ENCODE measurements around the gene WNT7A.

Gene WNT7A

DNA sequence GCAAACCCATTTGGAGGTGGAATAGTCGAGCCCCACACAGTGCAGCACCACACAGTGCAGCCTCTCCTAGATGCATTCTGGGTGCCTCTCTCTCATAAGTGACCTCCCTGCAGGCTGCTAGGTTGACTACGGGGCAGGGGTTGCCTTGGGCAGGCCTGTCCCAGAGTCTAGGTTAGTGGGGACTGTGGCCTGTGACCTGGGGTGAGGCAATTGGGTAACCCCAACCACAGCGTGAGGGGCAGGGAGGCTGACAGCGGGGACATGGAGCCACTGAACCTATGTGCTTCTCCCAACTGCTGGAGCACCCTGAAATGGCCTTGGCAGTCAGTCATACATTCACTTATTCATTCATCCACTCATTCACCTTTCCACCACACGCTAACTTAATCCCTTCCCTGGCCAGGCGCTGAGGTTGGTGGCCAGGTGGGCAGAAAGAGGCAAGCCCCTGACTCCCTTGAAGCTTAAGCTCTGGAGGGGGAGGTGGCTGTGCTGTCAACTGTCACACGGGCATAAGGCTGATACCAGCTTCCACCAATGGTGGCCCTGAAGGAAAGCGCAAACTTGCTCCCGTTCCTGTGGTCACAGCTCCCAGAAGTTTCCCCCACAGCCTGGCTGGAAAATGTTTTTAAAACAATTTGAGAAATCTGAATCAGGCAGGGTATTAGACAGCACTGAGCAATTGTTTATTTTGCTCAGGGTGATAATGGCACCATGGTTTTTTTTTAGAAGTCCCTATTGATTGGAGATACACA is 46.2 kb downstream of the WNT7A start:
- Histone ChIP-seq H2AFZ (ENCODE audit: low read depth, low read length) (no peak overlapping the region), H3K27me3 (ENCODE audit: insufficient read depth, low read length, poor library complexity) (peaks cover 8% of the 10 kb centered on the region), H3K4me1 (ENCODE audit: insufficient read depth, low read length) (no peaks in the 10 kb centered on the region), H3K27ac (ENCODE audit: low read length) (no peak overlapping the region), H3K4me3 (ENCODE audit: low read depth in 1 of 2, low read length in 2 of 2) (no peak overlapping the region), H3K4me2 (ENCODE audit: insufficient read depth, low read length) (no peak overlapping the region), H3K9me3 (ENCODE audit: insufficient read depth, low read length, severe bottlenecking) (no peaks in the 10 kb centered on the region), H4K20me1 (ENCODE audit: insufficient read depth, low read length) (no peaks in the 10 kb centered on the region; the same call in 1 of the 2 replicates), H3K36me3 (ENCODE audit: insufficient read depth, low read length) (no peaks in the 10 kb centered on the region), H3K9ac (ENCODE audit: low read depth, low read length) (no peak overlapping the region), H3K79me2 (ENCODE audit: insufficient read depth, low read length) (no peaks in the 10 kb centered on the region)
- DNase-seq (no peak), ATAC-seq (ENCODE audit: insufficient read depth, low read depth) (no peak)
- TF ChIP-seq EZH2 (IDR thresholded peaks at IDR 0.05; ENCODE audit: borderline replicate concordance, low read depth, low read length, severe bottlenecking), result no peak
- TF ChIP-seq, protein P1, sequence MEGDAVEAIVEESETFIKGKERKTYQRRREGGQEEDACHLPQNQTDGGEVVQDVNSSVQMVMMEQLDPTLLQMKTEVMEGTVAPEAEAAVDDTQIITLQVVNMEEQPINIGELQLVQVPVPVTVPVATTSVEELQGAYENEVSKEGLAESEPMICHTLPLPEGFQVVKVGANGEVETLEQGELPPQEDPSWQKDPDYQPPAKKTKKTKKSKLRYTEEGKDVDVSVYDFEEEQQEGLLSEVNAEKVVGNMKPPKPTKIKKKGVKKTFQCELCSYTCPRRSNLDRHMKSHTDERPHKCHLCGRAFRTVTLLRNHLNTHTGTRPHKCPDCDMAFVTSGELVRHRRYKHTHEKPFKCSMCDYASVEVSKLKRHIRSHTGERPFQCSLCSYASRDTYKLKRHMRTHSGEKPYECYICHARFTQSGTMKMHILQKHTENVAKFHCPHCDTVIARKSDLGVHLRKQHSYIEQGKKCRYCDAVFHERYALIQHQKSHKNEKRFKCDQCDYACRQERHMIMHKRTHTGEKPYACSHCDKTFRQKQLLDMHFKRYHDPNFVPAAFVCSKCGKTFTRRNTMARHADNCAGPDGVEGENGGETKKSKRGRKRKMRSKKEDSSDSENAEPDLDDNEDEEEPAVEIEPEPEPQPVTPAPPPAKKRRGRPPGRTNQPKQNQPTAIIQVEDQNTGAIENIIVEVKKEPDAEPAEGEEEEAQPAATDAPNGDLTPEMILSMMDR (IDR thresholded peaks at IDR 0.05; ENCODE audit: borderline replicate concordance, extremely low read depth, low read length, poor library complexity, severe bottlenecking), result no peak

DNA sequence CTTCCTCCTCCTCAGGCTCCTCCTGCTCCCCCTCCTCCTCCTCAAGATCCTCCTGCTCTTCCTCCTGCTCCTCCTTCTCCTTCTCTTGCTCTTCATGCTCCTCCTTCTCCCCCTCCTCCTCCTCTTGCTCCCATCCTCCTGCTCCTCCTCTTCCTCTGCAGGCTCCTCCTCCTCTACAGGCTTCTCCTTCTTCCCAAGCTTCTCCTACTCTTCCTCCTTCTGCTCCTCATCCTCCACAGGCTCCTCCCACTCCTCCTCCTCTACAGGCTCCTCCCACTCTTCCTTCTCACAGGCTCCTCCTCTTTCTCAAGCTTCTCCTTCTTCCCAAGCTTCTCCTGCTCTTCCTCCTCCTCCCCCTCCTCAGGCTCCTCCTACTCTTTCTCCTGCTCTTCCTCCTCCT is 47.7 kb downstream of the WNT7A start:
- Histone ChIP-seq H3K9ac (ENCODE audit: low read depth, low read length) (no peak overlapping the region), H3K27ac (ENCODE audit: low read length) (no peak overlapping the region), H3K79me2 (ENCODE audit: insufficient read depth, low read length) (no peaks in the 10 kb centered on the region)

DNA sequence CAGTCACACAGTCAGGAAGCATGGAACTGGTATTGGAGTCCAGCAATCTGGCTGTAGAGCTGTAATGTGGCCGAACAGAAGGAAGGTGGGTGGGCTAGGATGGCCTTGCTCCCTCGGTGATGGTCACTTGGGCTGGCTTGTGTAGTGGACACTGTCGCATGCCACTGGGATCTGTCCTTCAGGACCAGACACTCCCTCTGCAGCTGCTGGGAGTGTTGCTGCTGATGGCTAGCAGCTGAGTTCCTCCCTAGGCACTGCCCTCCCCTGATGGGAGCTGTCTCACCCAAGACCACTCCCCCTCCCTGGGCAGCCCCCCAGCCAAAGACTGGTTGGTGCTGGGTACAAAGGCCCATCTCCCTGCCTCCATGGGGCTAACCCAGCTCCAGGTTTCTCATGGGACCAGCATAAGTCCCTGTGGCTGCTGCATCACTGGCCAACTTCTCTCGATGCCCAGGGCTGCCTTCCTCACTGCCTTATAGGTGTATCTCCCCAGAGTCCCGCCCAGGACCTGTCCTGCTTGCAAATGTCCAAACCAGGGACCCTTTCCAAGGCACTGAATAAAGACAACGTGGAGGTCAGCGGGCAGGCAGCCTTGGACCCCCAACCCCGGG is 48.4 kb downstream of the WNT7A start:
- ATAC-seq (ENCODE audit: insufficient read depth, low read depth) (no peak), DNase-seq (no peak)
- Histone ChIP-seq H3K79me2 (ENCODE audit: insufficient read depth, low read length) (no peaks in the 10 kb centered on the region), H2AFZ (ENCODE audit: low read depth, low read length) (no peak overlapping the region), H3K9ac (ENCODE audit: low read depth, low read length) (no peak overlapping the region), H3K36me3 (ENCODE audit: insufficient read depth, low read length) (no peaks in the 10 kb centered on the region), H3K4me3 (ENCODE audit: low read depth in 1 of 2, low read length in 2 of 2) (no peak overlapping the region), H3K27me3 (ENCODE audit: insufficient read depth, low read length, poor library complexity) (peaks cover 8% of the 10 kb centered on the region), H4K20me1 (ENCODE audit: insufficient read depth, low read length) (no peaks in the 10 kb centered on the region; the same call in 1 of the 2 replicates), H3K4me2 (ENCODE audit: insufficient read depth, low read length) (no peak overlapping the region), H3K4me1 (ENCODE audit: insufficient read depth, low read length) (no peaks in the 10 kb centered on the region), H3K27ac (ENCODE audit: low read length) (no peak overlapping the region), H3K9me3 (ENCODE audit: insufficient read depth, low read length, severe bottlenecking) (no peaks in the 10 kb centered on the region)
- TF ChIP-seq, protein P1 (IDR thresholded peaks at IDR 0.05; ENCODE audit: borderline replicate concordance, extremely low read depth, low read length, poor library complexity, severe bottlenecking), result no peak

More for the DNA sequence above, 47.7 kb downstream of the WNT7A start:
- TF ChIP-seq, protein P1 (IDR thresholded peaks at IDR 0.05; ENCODE audit: borderline replicate concordance, extremely low read depth, low read length, poor library complexity, severe bottlenecking), result no peak
- TF ChIP-seq EZH2 (IDR thresholded peaks at IDR 0.05; ENCODE audit: borderline replicate concordance, low read depth, low read length, severe bottlenecking), result no peak
- DNase-seq (no peak), ATAC-seq (ENCODE audit: insufficient read depth, low read depth) (no peak)
- H3K9me3 ChIP-seq (ENCODE audit: insufficient read depth, low read length, severe bottlenecking), result no peaks in the 10 kb centered on the region
- no peak overlapping the region for H3K4me2 ChIP-seq (ENCODE audit: insufficient read depth, low read length)
- no peak overlapping the region for H3K4me3 ChIP-seq (ENCODE audit: low read depth in 1 of 2, low read length in 2 of 2)
- no peaks in the 10 kb centered on the region for H3K36me3 ChIP-seq (ENCODE audit: insufficient read depth, low read length)
- H4K20me1 ChIP-seq (ENCODE audit: insufficient read depth, low read length), result no peaks in the 10 kb centered on the region; the same call in 1 of the 2 replicates
- H2AFZ ChIP-seq (ENCODE audit: low read depth, low read length), result no peak overlapping the region
- H3K4me1 ChIP-seq (ENCODE audit: insufficient read depth, low read length), result no peaks in the 10 kb centered on the region
- H3K27me3 ChIP-seq (ENCODE audit: insufficient read depth, low read length, poor library complexity), result peaks cover 8% of the 10 kb centered on the region

Data from DND-41 (cell line).